Measurements from ENCODE around the gene KRTAP10-6.
"Not testable (repeated sequence)": the region's sequence is repeated elsewhere in the genome, so short reads cannot be mapped to it uniquely, and the experiment has no call there.

The KRTAP10-6 gene

GRCh38 chr21:44598061-44598460 is 5.8 kb upstream of the KRTAP10-6 start:
- DNase-seq = no peak

GRCh38 chr21:44596068-44596725 is 3.9 kb upstream of the KRTAP10-6 start:
- no peak for DNase-seq

- no peak for DNase-seq
These were observed 3.2 kb upstream of the KRTAP10-6 start for GRCh38 chr21:44595524-44595923.

GRCh38 chr21:44594406-44594916 is 2.2 kb upstream of the KRTAP10-6 start:
- DNase-seq = no peak

- DNase-seq = no peak
These were observed 1.5 kb upstream of the KRTAP10-6 start for GRCh38 chr21:44593598-44594405.

GRCh38 chr21:44591801-44592130 is 539 bp downstream of the KRTAP10-6 start:
- DNase-seq = not testable (repeated sequence)

- DNase-seq = not testable (repeated sequence)
These were observed 1.2 kb downstream of the KRTAP10-6 start for GRCh38 chr21:44590897-44591800.

- no peak for DNase-seq
These were observed 2.0 kb downstream of the KRTAP10-6 start for GRCh38 chr21:44590311-44590721.

GRCh38 chr21:44589586-44590305 is 2.6 kb downstream of the KRTAP10-6 start:
- no peak for DNase-seq

- DNase-seq = no peak
These were observed 3.2 kb downstream of the KRTAP10-6 start for GRCh38 chr21:44589094-44589493.

- DNase-seq = no peak
These were observed 6.4 kb downstream of the KRTAP10-6 start for GRCh38 chr21:44585892-44586291.

GRCh38 chr21:44583800-44584147 is 8.5 kb downstream of the KRTAP10-6 start:
- peak; percentile 15 for DNase-seq

GRCh38 chr21:44583089-44583799 is 9.1 kb downstream of the KRTAP10-6 start:
- DNase-seq = no peak

- DNase-seq = no peak
These were observed 10.2 kb downstream of the KRTAP10-6 start for GRCh38 chr21:44582055-44582454.

- no peak for DNase-seq
These were observed 11.1 kb downstream of the KRTAP10-6 start for GRCh38 chr21:44581158-44581557.

- DNase-seq = not testable (repeated sequence)
These were observed 12.0 kb downstream of the KRTAP10-6 start, which contains the start of gene KRTAP10-5 for GRCh38 chr21:44580231-44580821. TSS of gene KRTAP10-5 (minus strand) at chr21:44580604. CDS start at chr21:44580578, 26 bp downstream.

- no peak for DNase-seq
These were observed 12.5 kb downstream of the KRTAP10-6 start for GRCh38 chr21:44579833-44580144.

GRCh38 chr21:44579056-44579832 is 13.1 kb downstream of the KRTAP10-6 start:
- DNase-seq = no peak

GRCh38 chr21:44578371-44579055 is 13.8 kb downstream of the KRTAP10-6 start:
- no peak for DNase-seq

GRCh38 chr21:44576025-44576420 is 16.3 kb downstream of the KRTAP10-6 start:
- DNase-seq = no peak
